GM12878 (cell line): ENCODE data around the gene RRAGD. TPM values are rescaled to one million over a fixed set of nuclear protein-coding genes. Genes with fewer than 3 reads are reported as not detected.

Experiments used
- ATAC-seq: fragments of 200-7000 bp; cut with Tn5 transposase; 3 replicates; pipeline ENCODE4 v1.9.1; 2020; ENCODE audit warnings: mild to moderate bottlenecking, moderate library complexity
- BruUV-seq: library from RNA; stranded (reverse); fragments of 400-500 nt; replicated peaks from 2 replicates; lab custom pipeline; 2021; lab: Mats Ljungman, UMichigan
- CTCF ChIA-PET: fragments of 300-600 bp; sonication (Branson Sonifier 250); formaldehyde crosslinking; extraction: SDS; loops from one replicate; lab custom pipeline; 2021; ENCODE audit warnings: inconsistent platforms; lab: Yijun Ruan, JAX
- POLR2A ChIA-PET: fragments of 350-600 bp; formaldehyde crosslinking; extraction: SDS; loops from one replicate; lab custom pipeline; 2021; ENCODE audit warnings: inconsistent platforms; lab: Charles Lee
- RAD21 ChIA-PET: fragments of 300-600 bp; sonication (Branson Sonifier 250); formaldehyde crosslinking; loops from one replicate; lab custom pipeline; 2023; ENCODE audit warnings: antibody characterized with exemption; ENCODE audit not compliant: unreplicated experiment; lab: Charles Lee
- SMC1A ChIA-PET: fragments of 300-600 bp; sonication (Branson Sonifier 250); formaldehyde crosslinking; loops from one replicate; lab custom pipeline; 2023; ENCODE audit not compliant: unreplicated experiment, uncharacterized antibody; lab: Charles Lee
- DNase-seq: peaks from one replicate; pipeline ENCODE4 v3.0.0-alpha.2; 2011; ENCODE audit warnings: low read depth, low spot score
- FAIRE-seq: peaks from 3 replicates; lab custom pipeline; 2011; peaks lifted over from hg19 to GRCh38; lab: Jason Lieb, UNC
- H2AFZ ChIP-seq: 2 replicates; pipeline ENCODE4 v1.6.0; 2011; ENCODE audit warnings: low read depth, low read length, control low read depth; ENCODE audit not compliant: control insufficient read depth
- H3K27ac ChIP-seq: 2 replicates; pipeline ENCODE4 v1.5.1; 2011; ENCODE audit warnings: control low read depth; ENCODE audit not compliant: control insufficient read depth, insufficient read depth
- H3K27me3 ChIP-seq, 2 experiments: replicated peaks in 1 of 2; 2 replicates each; pipeline versions ENCODE4 v1.6.0 to v1.6.1; 2011; ENCODE audit warnings: low read length in 1 of 2; ENCODE audit not compliant: control insufficient read depth in 2 of 2, insufficient read depth in 2 of 2
- H3K36me3 ChIP-seq, 2 experiments: 2 replicates each; pipeline ENCODE4 v1.5.1; 2011; ENCODE audit warnings: low read length in 1 of 2; ENCODE audit not compliant: control insufficient read depth in 2 of 2, insufficient read depth in 2 of 2
- H3K4me1 ChIP-seq: 2 replicates; pipeline ENCODE4 v1.6.1; 2011; ENCODE audit warnings: mild to moderate bottlenecking, low read length, moderate library complexity, mixed read lengths; ENCODE audit not compliant: control insufficient read depth, insufficient read depth
- H3K4me2 ChIP-seq: 2 replicates; pipeline ENCODE4 v1.6.0; 2011; ENCODE audit warnings: control low read depth; ENCODE audit not compliant: control insufficient read depth, insufficient read depth
- H3K4me3 ChIP-seq: fragments of 200-600 bp; sonication (generic); 2 replicates; pipeline ENCODE4 v1.5.1; 2016
- H3K79me2 ChIP-seq: 2 replicates; pipeline ENCODE4 v1.6.0; 2011; ENCODE audit warnings: low read length; ENCODE audit not compliant: control insufficient read depth, insufficient read depth
- H3K9ac ChIP-seq: 2 replicates; pipeline ENCODE4 v1.8.0; 2011; ENCODE audit warnings: low read length, control low read depth, mixed read lengths; ENCODE audit not compliant: control insufficient read depth, insufficient read depth
- H3K9me3 ChIP-seq: replicated peaks from 3 replicates; pipeline ENCODE4 v1.5.1; 2011; ENCODE audit warnings: mild to moderate bottlenecking, low read length; ENCODE audit not compliant: control insufficient read depth, insufficient read depth
- H4K20me1 ChIP-seq: 2 replicates; pipeline ENCODE4 v1.6.0; 2011; ENCODE audit not compliant: control insufficient read depth, insufficient read depth
- ASH2L ChIP-seq: fragments of 300-600, 200-600 bp; sonication (generic); IDR thresholded peaks from 2 replicates; pipeline ENCODE4 v1.6.1; 2017; ENCODE audit warnings: low read depth, mild to moderate bottlenecking, borderline replicate concordance
- CEBPZ ChIP-seq: fragments of 150-350 bp; IDR thresholded peaks from 2 replicates; pipeline ENCODE4 v1.6.1; 2016; ENCODE audit warnings: low read depth, low read length
- CREB1 ChIP-seq: IDR thresholded peaks from 2 replicates; pipeline ENCODE4 v1.6.1; 2012; ENCODE audit warnings: low read depth, mild to moderate bottlenecking, inconsistent platforms
- EZH2 ChIP-seq: IDR thresholded peaks from 2 replicates; pipeline ENCODE4 v1.6.1; 2012; ENCODE audit warnings: low read depth, mild to moderate bottlenecking, control low read depth, inconsistent platforms, low read length, borderline replicate concordance; ENCODE audit not compliant: control insufficient read depth
- HDGF ChIP-seq: fragments of 450-650 bp; IDR thresholded peaks from 2 replicates; pipeline ENCODE4 v1.6.1; 2016; ENCODE audit warnings: antibody characterized with exemption
- MEF2A ChIP-seq: IDR thresholded peaks from 2 replicates; pipeline ENCODE4 v1.6.1; 2011; ENCODE audit warnings: low read depth, mild to moderate bottlenecking, low read length, moderate library complexity; ENCODE audit not compliant: insufficient read depth
- NBN ChIP-seq: fragments of 450-650 bp; IDR thresholded peaks from 2 replicates; pipeline ENCODE4 v1.6.1; 2016
- NKRF ChIP-seq: fragments of 450-650 bp; conservative IDR thresholded peaks from 2 replicates; pipeline ENCODE4 v1.6.1; 2017; ENCODE audit warnings: mild to moderate bottlenecking, moderate library complexity
- POU2F2 ChIP-seq: IDR thresholded peaks from 3 replicates; pipeline ENCODE4 v1.6.1; 2011; ENCODE audit warnings: low read depth, mild to moderate bottlenecking, low read length, borderline replicate concordance
- RAD21 ChIP-seq: IDR thresholded peaks from 2 replicates; pipeline ENCODE4 v1.6.1; 2011; ENCODE audit warnings: mild to moderate bottlenecking, low read depth, low read length, moderate library complexity; ENCODE audit not compliant: insufficient read depth
- RFX5 ChIP-seq: IDR thresholded peaks from 2 replicates; pipeline ENCODE4 v1.6.1; 2011; ENCODE audit warnings: low read depth, low read length, improper control_type of control experiment
- SUPT20H ChIP-seq: IDR thresholded peaks from 2 replicates; pipeline ENCODE4 v1.6.1; 2011; ENCODE audit warnings: low read depth, mild to moderate bottlenecking, low read length, moderate library complexity, borderline replicate concordance; ENCODE audit not compliant: control insufficient read depth
- ZBTB4 ChIP-seq: fragments of 450-650 bp; formaldehyde crosslinking; IDR thresholded peaks from 2 replicates; pipeline ENCODE4 v1.4.0; 2022; ENCODE audit warnings: mild to moderate bottlenecking, moderate library complexity
- ZZZ3 ChIP-seq: IDR thresholded peaks from 2 replicates; pipeline ENCODE4 v1.6.1; 2011; ENCODE audit warnings: low read depth; ENCODE audit not compliant: control insufficient read depth, insufficient read length
- in situ Hi-C: fragments of 300-500 bp; cut with MboI; formaldehyde crosslinking; loops from 9 replicates; pipeline ENCODE4 v1.14.3; 2018; ENCODE audit warnings: mixed read lengths
- intact Hi-C: fragments of 100-400 bp; cut with micrococcal nuclease; formaldehyde crosslinking; loops from one replicate; pipeline ENCODE4 v1.14.2; 2022; ENCODE audit not compliant: unreplicated experiment
- polyA plus RNA-seq, 11 experiments: library from polyadenylated mRNA; depleted of rRNA in 4 of 11; unstranded in 6 of 11; stranded (reverse) in 5 of 11; fragments of >200 nt; fragmentation: Nextera tagmentation in 4 of 11; fragmentation: Illumina TruSeq in 1 of 11; extraction: Ambion mirVana in 4 of 11; extraction: Trizol in 1 of 11; gene quantifications; 1 replicate in 1 of 11; 2 replicates in 10 of 11; pipeline versions ENCODE4 v1.2.1 to v1.2.3, GENCODE V29; 2011 to 2016; ENCODE audit warnings: inconsistent platforms in 2 of 11, missing spikeins in 2 of 11, low read depth in 1 of 11
- total RNA-seq, 4 experiments: library from RNA; depleted of rRNA in 3 of 4; stranded (reverse); fragments of >200 nt in 3 of 4; fragmentation: Illumina TruSeq in 1 of 4; extraction: Trizol in 1 of 4; gene quantifications; 2 replicates each; pipeline versions ENCODE4 v1.2.1 to v1.2.3, GENCODE V29; 2013 to 2021

The RRAGD gene
- total and polyA plus RNA-seq, 10 of the 15 experiments (the other 5 are each of a cell fraction or from before 2014, with no cell fraction given) = 4.6 to 17.4 (median 8.5) TPM

GRCh38 chr6:89320012-89320559 lies 92.0 kb downstream of the RRAGD start (continued):
- TF ChIP-seq ZBTB4 (CRISPR knock-in tag) (no peak), NKRF (no peak), CREB1 (no peak), SUPT20H (no peak), EZH2 (no peak), RAD21 (no peak)

- ChIA-PET RAD21 (interaction anchor here (0.9 to 1.3 kb wide), 3 partner anchors 28 to 44 kb away, joined by 3 read pairs; no protein-coding TSS in a partner anchor), SMC1A (interaction anchor here (1.0 to 2.3 kb wide), 2 partner anchors 30 to 275 kb away, joined by 3 to 7 read pairs; no protein-coding TSS in a partner anchor), POLR2A (interaction anchor here (0.6 to 1.5 kb wide), 3 partner anchors 9 to 240 kb away, joined by 3 to 4 read pairs (median 3); no protein-coding TSS in a partner anchor), CTCF (interaction anchor here (1.1 kb wide), 1 partner anchor 25 kb away, joined by 3 read pairs; no protein-coding TSS in a partner anchor)
- no TSS peak for BruUV-seq
- no peak overlapping the region for H3K9ac ChIP-seq
- FAIRE-seq = no peak
- DNase-seq = no peak
- intact Hi-C loops = no loop called here
- no peak overlapping the region for H2AFZ ChIP-seq
- H3K4me1 ChIP-seq = peaks cover 8% of the 10 kb centered on the region
- H3K36me3 ChIP-seq = no peaks in the 10 kb centered on the region
- H4K20me1 ChIP-seq = no peaks in the 10 kb centered on the region
- in situ Hi-C loops = no loop called here
- H3K9me3 ChIP-seq = no peaks in the 10 kb centered on the region; the same call in 1 of the 3 replicates
- no peak overlapping the region for H3K4me2 ChIP-seq
- H3K79me2 ChIP-seq = no peaks in the 10 kb centered on the region
- H3K4me3 ChIP-seq = no peak overlapping the region
- H3K27ac ChIP-seq = no peak overlapping the region
- no peak for ATAC-seq
- H3K27me3 ChIP-seq = no peaks in the 10 kb centered on the region
- no peak for TF ChIP-seq POU2F2
- no peak for TF ChIP-seq CEBPZ
- TF ChIP-seq NBN = no peak
- TF ChIP-seq ASH2L = no peak
- no peak for TF ChIP-seq ZZZ3
- TF ChIP-seq MEF2A = no peak
- no peak for TF ChIP-seq HDGF
- no peak for TF ChIP-seq RFX5
Observed at GRCh38 chr6:89317067-89317466, 95.0 kb downstream of the RRAGD start.
